SK-N-SH (cell line): ENCODE data around the gene SLC39A3. TPM values are rescaled to one million over a fixed set of nuclear protein-coding genes. Genes with fewer than 3 reads are reported as not detected.

Experiments used
- CTCF ChIA-PET: fragments of 300-600, 350-600 bp; formaldehyde crosslinking; extraction: SDS; loops from one replicate; lab custom pipeline; 2021; lab: Yijun Ruan, JAX
- POLR2A ChIA-PET: fragments of 350-600 bp; sonication (Branson Sonifier 250); formaldehyde crosslinking; extraction: SDS; loops from one replicate; lab custom pipeline; 2020; ENCODE audit warnings: antibody characterized with exemption, inconsistent platforms; lab: Yijun Ruan, JAX
- DNase-seq: peaks from one replicate; pipeline ENCODE4 v3.0.0; 2012
- H2AFZ ChIP-seq: fragments of 200-600 bp; sonication (generic); 2 replicates; pipeline ENCODE4 v1.8.1; 2016; ENCODE audit warnings: antibody characterized with exemption, mild to moderate bottlenecking, low read depth
- H3F3A ChIP-seq: fragments of 200-600 bp; sonication (generic); replicated peaks from 2 replicates; pipeline ENCODE3; 2016; ENCODE audit warnings: antibody characterized with exemption, mild to moderate bottlenecking; ENCODE audit not compliant: insufficient read depth
- H3K27ac ChIP-seq, 2 experiments: fragments of 200-500 bp in 1 of 2; fragments of 200-600 bp in 1 of 2; sonication (Bioruptor generic) in 1 of 2; sonication (generic), shearing (Covaris generic) in 1 of 2; 2 replicates each; pipeline versions ENCODE4 v1.5.1 to v1.6.1; 2014 to 2016; ENCODE audit warnings: low read depth in 2 of 2, inconsistent platforms in 1 of 2, low read length in 1 of 2, mild to moderate bottlenecking in 1 of 2, mixed read lengths in 1 of 2
- H3K27me3 ChIP-seq: fragments of 200-600 bp; sonication (generic), shearing (Covaris generic); 2 replicates; pipeline ENCODE4 v1.6.1; 2016; ENCODE audit warnings: mixed run types; ENCODE audit not compliant: insufficient read depth
- H3K36me3 ChIP-seq, 2 experiments: fragments of 200-500 bp in 1 of 2; fragments of 200-600 bp in 1 of 2; sonication (Bioruptor generic) in 1 of 2; sonication (generic) in 1 of 2; replicated peaks in 1 of 2; 2 replicates each; pipeline versions ENCODE3 to v1.5.1; 2014 to 2016; ENCODE audit warnings: low read length in 1 of 2, mild to moderate bottlenecking in 1 of 2; ENCODE audit not compliant: insufficient read depth in 2 of 2, control insufficient read depth in 1 of 2
- H3K4me1 ChIP-seq, 2 experiments: fragments of 200-500 bp in 1 of 2; fragments of 200-600 bp in 1 of 2; sonication (Bioruptor generic) in 1 of 2; sonication (generic), shearing (Covaris generic) in 1 of 2; 2 replicates each; pipeline versions ENCODE4 v1.5.1 to v1.6.1; 2014 to 2016; ENCODE audit warnings: low read depth in 1 of 2, low read length in 1 of 2, mixed run types in 1 of 2; ENCODE audit not compliant: insufficient read depth in 2 of 2, control insufficient read depth in 1 of 2
- H3K4me2 ChIP-seq: fragments of 200-600 bp; sonication (generic), shearing (Covaris generic); 2 replicates; pipeline ENCODE4 v1.6.1; 2017; ENCODE audit warnings: mixed run types
- H3K4me3 ChIP-seq, 2 experiments: fragments of 200-500 bp in 1 of 2; fragments of 200-600 bp in 1 of 2; sonication (Bioruptor generic) in 1 of 2; sonication (generic), shearing (Covaris generic) in 1 of 2; 2 replicates each; pipeline versions ENCODE4 v1.5.1 to v1.8.1; 2014 to 2016; ENCODE audit warnings: low read depth in 2 of 2, inconsistent platforms in 1 of 2, low read length in 1 of 2, mild to moderate bottlenecking in 1 of 2, mixed read lengths in 1 of 2, moderate library complexity in 1 of 2
- H3K79me2 ChIP-seq: fragments of 200-600 bp; sonication (generic); 2 replicates; pipeline ENCODE4 v1.8.1; 2017; ENCODE audit warnings: mild to moderate bottlenecking; ENCODE audit not compliant: insufficient read depth
- H3K9ac ChIP-seq: fragments of 200-600 bp; sonication (generic); 2 replicates; pipeline ENCODE4 v1.6.1; 2017; ENCODE audit warnings: mixed run types
- H3K9me2 ChIP-seq: fragments of 200-600 bp; sonication (generic); 2 replicates; pipeline ENCODE4 v1.6.1; 2017; ENCODE audit warnings: mixed run types
- H3K9me3 ChIP-seq: fragments of 200-600 bp; sonication (generic); 2 replicates; pipeline ENCODE4 v1.6.1; 2017; ENCODE audit warnings: mixed run types, mild to moderate bottlenecking, moderate library complexity
- H4K20me1 ChIP-seq: fragments of 200-600 bp; sonication (generic); 2 replicates; pipeline ENCODE4 v1.6.1; 2017; ENCODE audit warnings: mild to moderate bottlenecking, mixed run types; ENCODE audit not compliant: insufficient read depth
- CHD2 ChIP-seq: fragments of 150-350 bp; IDR thresholded peaks from 2 replicates; pipeline ENCODE4 v1.6.1; 2018; ENCODE audit warnings: low read length; ENCODE audit not compliant: partially characterized antibody
- ELF1 ChIP-seq: IDR thresholded peaks from 2 replicates; pipeline ENCODE4 v1.4.0; 2012
- EZH2phosphoT487 ChIP-seq: fragments of 200-600 bp; sonication (generic); IDR thresholded peaks from 2 replicates; pipeline ENCODE4 v1.6.1; 2017; ENCODE audit warnings: low read depth, mixed run types, mild to moderate bottlenecking, antibody characterized with exemption, moderate library complexity, borderline replicate concordance
- FOSL2 ChIP-seq: IDR thresholded peaks from 2 replicates; pipeline ENCODE4 v1.4.0; 2012; ENCODE audit warnings: low read depth, mild to moderate bottlenecking, moderate library complexity, borderline replicate concordance
- FOXJ3 ChIP-seq: sonication (generic); formaldehyde crosslinking; IDR thresholded peaks from 2 replicates; pipeline ENCODE4 v1.5.1; 2020; ENCODE audit warnings: mild to moderate bottlenecking, missing genetic modification reagents
- GATA2 ChIP-seq: sonication (generic); formaldehyde crosslinking; IDR thresholded peaks from 2 replicates; pipeline ENCODE4 v1.5.0; 2020; ENCODE audit warnings: mild to moderate bottlenecking, missing genetic modification reagents
- MAX ChIP-seq: IDR thresholded peaks from 2 replicates; pipeline ENCODE4 v1.4.0; 2012; ENCODE audit warnings: low read depth
- MEF2A ChIP-seq: IDR thresholded peaks from 2 replicates; pipeline ENCODE4 v1.4.0; 2012; ENCODE audit warnings: low read depth, borderline replicate concordance
- NRF1 ChIP-seq: IDR thresholded peaks from 2 replicates; pipeline ENCODE4 v1.6.1; 2012; ENCODE audit warnings: low read depth, mild to moderate bottlenecking, low read length
- PBX3 ChIP-seq: IDR thresholded peaks from 2 replicates; pipeline ENCODE4; 2012
- POLR2AphosphoS5 ChIP-seq: IDR thresholded peaks from 2 replicates; pipeline ENCODE4 v1.6.1; 2012; ENCODE audit warnings: low read depth, low read length
- RAD21 ChIP-seq: IDR thresholded peaks from 2 replicates; pipeline ENCODE4 v1.6.1; 2012; ENCODE audit warnings: mild to moderate bottlenecking, low read length
- RCOR1 ChIP-seq: fragments of 150-350 bp; IDR thresholded peaks from 2 replicates; pipeline ENCODE4 v1.6.1; 2017; ENCODE audit warnings: antibody characterized with exemption, low read length
- SIN3A ChIP-seq: IDR thresholded peaks from 2 replicates; pipeline ENCODE4 v1.6.1; 2012; ENCODE audit warnings: low read depth, mild to moderate bottlenecking, low read length, moderate library complexity, borderline replicate concordance
- SMC3 ChIP-seq: IDR thresholded peaks from 2 replicates; pipeline ENCODE4 v1.6.1; 2012; ENCODE audit warnings: low read depth, low read length, improper control_type of control experiment
- TCF12 ChIP-seq: IDR thresholded peaks from 2 replicates; pipeline ENCODE4 v1.4.0; 2012
- YY1 ChIP-seq: IDR thresholded peaks from 2 replicates; pipeline ENCODE4 v1.4.0; 2012; ENCODE audit warnings: low read depth, mild to moderate bottlenecking
- WGBS: methylation state at CpG from one replicate; pipeline ENCODE4 v1.1.6; 2017; ENCODE audit warnings: low lambda C conversion rate; 5-methylcytosine and 5-hydroxymethylcytosine counted together
- polyA plus RNA-seq, 3 experiments: library from polyadenylated mRNA; depleted of rRNA; stranded (reverse); fragments of >200 nt; gene quantifications; 2 replicates each; pipeline ENCODE4 v1.2.3, GENCODE V29; 2012
- TF ChIP-seq, protein P1 (sequence below): IDR thresholded peaks from 2 replicates; pipeline ENCODE4 v1.6.1; 2012; ENCODE audit warnings: mild to moderate bottlenecking, low read depth, low read length, moderate library complexity
- TF ChIP-seq, protein P2 (sequence below): fragments of 150-350 bp; IDR thresholded peaks from 2 replicates; pipeline ENCODE4 v1.6.1; 2017; ENCODE audit warnings: antibody characterized with exemption, low read length, low read depth, borderline replicate concordance
- TF ChIP-seq, protein P3 (sequence below): IDR thresholded peaks from 2 replicates; pipeline ENCODE4 v1.4.0; 2012; ENCODE audit warnings: low read depth, borderline replicate concordance

The SLC39A3 gene
- polyA plus RNA-seq, 1 of the 3 experiments (the other 2 are of a cell fraction) = 45.2 TPM

DNA sequence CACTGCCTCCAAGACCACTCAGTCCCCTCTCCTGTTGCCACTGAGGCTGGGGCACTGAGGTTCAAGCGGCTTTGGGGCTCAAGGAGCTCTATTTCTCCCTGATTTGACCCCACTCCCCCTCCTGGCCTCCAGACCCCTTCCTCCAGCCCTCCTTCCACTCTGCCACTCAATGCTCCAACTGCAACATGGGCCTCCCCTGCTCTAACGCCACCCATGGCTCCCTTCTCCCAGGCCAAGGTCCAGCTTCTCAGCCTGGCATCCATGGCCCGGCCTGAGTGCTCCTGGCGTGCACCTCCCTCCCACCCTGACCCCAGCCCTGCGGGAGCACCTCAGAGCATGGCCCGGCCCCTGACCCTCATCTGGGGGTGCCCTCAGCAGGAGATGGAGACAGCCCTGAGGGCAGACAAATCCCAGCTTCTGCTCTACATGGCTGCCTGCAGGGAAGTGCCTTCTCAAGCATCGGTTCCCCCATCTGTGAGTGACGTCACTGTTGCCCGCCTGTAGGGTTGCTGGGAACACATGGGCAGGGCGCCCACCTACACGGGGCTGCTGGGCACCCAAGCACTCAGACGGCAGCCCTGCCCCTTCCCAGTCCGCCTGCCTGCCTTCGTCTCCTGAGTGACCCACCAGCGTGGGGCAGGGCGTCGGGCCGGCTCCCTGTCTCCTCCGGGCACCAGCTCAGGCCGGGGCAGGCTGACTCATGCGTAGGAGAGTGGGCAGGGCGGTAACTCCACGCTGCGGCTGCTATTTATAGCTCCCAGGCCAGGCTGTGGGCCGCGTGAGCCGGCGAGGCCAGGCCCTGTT lies 17.1 kb downstream of the SLC39A3 start:
- CTCF ChIA-PET = interaction anchor here (1.1 to 2.9 kb wide), 3 partner anchors 13 to 27 kb away, joined by 3 to 14 read pairs (median 4); no protein-coding TSS in a partner anchor
- 50% methylated on average over 10 of the region's 28 CpGs for WGBS
- TF ChIP-seq, protein P1, sequence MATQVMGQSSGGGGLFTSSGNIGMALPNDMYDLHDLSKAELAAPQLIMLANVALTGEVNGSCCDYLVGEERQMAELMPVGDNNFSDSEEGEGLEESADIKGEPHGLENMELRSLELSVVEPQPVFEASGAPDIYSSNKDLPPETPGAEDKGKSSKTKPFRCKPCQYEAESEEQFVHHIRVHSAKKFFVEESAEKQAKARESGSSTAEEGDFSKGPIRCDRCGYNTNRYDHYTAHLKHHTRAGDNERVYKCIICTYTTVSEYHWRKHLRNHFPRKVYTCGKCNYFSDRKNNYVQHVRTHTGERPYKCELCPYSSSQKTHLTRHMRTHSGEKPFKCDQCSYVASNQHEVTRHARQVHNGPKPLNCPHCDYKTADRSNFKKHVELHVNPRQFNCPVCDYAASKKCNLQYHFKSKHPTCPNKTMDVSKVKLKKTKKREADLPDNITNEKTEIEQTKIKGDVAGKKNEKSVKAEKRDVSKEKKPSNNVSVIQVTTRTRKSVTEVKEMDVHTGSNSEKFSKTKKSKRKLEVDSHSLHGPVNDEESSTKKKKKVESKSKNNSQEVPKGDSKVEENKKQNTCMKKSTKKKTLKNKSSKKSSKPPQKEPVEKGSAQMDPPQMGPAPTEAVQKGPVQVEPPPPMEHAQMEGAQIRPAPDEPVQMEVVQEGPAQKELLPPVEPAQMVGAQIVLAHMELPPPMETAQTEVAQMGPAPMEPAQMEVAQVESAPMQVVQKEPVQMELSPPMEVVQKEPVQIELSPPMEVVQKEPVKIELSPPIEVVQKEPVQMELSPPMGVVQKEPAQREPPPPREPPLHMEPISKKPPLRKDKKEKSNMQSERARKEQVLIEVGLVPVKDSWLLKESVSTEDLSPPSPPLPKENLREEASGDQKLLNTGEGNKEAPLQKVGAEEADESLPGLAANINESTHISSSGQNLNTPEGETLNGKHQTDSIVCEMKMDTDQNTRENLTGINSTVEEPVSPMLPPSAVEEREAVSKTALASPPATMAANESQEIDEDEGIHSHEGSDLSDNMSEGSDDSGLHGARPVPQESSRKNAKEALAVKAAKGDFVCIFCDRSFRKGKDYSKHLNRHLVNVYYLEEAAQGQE = 0 out of 2 replicates have a peak, but pooled peaks have one; percentile 34
- TF ChIP-seq RAD21 (no peak), FOXJ3 (CRISPR knock-in tag) (no peak), POLR2AphosphoS5 (no peak), RCOR1 (no peak), CHD2 (no peak), ELF1 (no peak), NRF1 (no peak), SIN3A (no peak), SMC3 (no peak), MAX (peak; percentile 96), GATA2 (CRISPR knock-in tag) (no peak), PBX3 (no peak), MEF2A (peak; percentile 94), FOSL2 (peak; percentile 67; the same call in 1 of the 2 replicates), EZH2phosphoT487 (no peak), TCF12 (no peak), YY1 (no peak)
- TF ChIP-seq, protein P2, sequence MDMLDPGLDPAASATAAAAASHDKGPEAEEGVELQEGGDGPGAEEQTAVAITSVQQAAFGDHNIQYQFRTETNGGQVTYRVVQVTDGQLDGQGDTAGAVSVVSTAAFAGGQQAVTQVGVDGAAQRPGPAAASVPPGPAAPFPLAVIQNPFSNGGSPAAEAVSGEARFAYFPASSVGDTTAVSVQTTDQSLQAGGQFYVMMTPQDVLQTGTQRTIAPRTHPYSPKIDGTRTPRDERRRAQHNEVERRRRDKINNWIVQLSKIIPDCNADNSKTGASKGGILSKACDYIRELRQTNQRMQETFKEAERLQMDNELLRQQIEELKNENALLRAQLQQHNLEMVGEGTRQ = no peak
- TF ChIP-seq, protein P3, sequence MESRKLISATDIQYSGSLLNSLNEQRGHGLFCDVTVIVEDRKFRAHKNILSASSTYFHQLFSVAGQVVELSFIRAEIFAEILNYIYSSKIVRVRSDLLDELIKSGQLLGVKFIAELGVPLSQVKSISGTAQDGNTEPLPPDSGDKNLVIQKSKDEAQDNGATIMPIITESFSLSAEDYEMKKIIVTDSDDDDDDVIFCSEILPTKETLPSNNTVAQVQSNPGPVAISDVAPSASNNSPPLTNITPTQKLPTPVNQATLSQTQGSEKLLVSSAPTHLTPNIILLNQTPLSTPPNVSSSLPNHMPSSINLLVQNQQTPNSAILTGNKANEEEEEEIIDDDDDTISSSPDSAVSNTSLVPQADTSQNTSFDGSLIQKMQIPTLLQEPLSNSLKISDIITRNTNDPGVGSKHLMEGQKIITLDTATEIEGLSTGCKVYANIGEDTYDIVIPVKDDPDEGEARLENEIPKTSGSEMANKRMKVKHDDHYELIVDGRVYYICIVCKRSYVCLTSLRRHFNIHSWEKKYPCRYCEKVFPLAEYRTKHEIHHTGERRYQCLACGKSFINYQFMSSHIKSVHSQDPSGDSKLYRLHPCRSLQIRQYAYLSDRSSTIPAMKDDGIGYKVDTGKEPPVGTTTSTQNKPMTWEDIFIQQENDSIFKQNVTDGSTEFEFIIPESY = no peak
- TF ChIP-seq, all 33 proteins: peak for 4
- Histone ChIP-seq H3K27ac (peak overlapping the region in 1 of 2 experiments; percentile 23; a peak in 1 of 4 replicates), H3K9me2 (no peaks in the 10 kb centered on the region), H3K4me3 (no peak overlapping the region), H3K36me3 (no peaks in the 10 kb centered on the region), H3K9me3 (no peaks in the 10 kb centered on the region), H3K27me3 (no peaks in the 10 kb centered on the region), H4K20me1 (no peaks in the 10 kb centered on the region), H3K4me2 (peak overlapping the region; percentile 58; the same call in 1 of the 2 replicates), H3K79me2 (no peaks in the 10 kb centered on the region), H3K9ac (0 out of 2 replicates have a peak overlapping the region, but pooled peaks have one; percentile 24), H3K4me1 (peaks cover 15 to 21% of the 10 kb centered on the region in 2 experiments; a peak in 3 of 4 replicates), H3F3A (no peaks in the 10 kb centered on the region), H2AFZ (0 out of 2 replicates have a peak overlapping the region, but pooled peaks have one; percentile 59)
- POLR2A ChIA-PET = interaction anchor here (0.5 kb wide), 1 partner anchor 15 kb away, joined by 3 read pairs; no protein-coding TSS in a partner anchor
- DNase-seq = peak; percentile 30
